Measurements from ENCODE around the gene CBY2. TPM values are rescaled to one million over a fixed set of nuclear protein-coding genes. Genes with fewer than 3 reads are reported as not detected.
A peak's percentile ranks its signal among the peaks of the same experiment; 100 is the strongest.

The CBY2 gene
- total RNA-seq, 4 donors from 2014 or later = not detected

DNA sequence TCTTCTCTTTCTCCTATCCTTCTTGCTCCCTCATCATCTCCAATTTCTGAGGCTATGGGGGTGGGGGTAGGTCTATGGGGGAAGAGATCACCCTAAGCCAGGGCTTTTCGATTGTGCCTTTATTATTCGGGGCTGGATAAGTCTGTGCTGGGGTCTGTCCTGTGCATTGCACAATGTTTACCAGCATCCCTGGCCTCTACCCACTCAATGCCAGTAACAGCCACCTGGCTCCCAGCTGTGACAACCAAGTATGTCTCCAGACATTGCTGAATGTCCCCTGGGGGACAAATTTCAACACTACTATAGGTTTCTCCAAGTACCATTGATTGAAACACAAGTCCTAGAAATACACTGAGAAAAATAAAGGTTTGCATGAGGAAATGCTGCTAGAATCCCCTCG is 13.2 kb downstream of the CBY2 start:
- intact Hi-C loops (cut with DNase I) = no loop called here
- H3K4me1 ChIP-seq = no peaks in the 10 kb centered on the region
- H3K9me3 ChIP-seq = peaks cover 0 to 12% (median 0%) of the 10 kb centered on the region in 4 donors
- H3K36me3 ChIP-seq = no peaks in the 10 kb centered on the region
- 90% methylated on average over 3 of the region's 3 CpGs for WGBS
- DNase-seq (ENCODE audit: extremely low spot score) = no peak
- no peak overlapping the region for H3K27ac ChIP-seq (replicated peaks in 1 of 4)
- TF ChIP-seq POLR2A (IDR thresholded peaks at IDR 0.05; ENCODE audit: low read depth) = no peak
- no peak for TF ChIP-seq POLR2AphosphoS5 (IDR thresholded peaks at IDR 0.05)
- TF ChIP-seq, protein P1, sequence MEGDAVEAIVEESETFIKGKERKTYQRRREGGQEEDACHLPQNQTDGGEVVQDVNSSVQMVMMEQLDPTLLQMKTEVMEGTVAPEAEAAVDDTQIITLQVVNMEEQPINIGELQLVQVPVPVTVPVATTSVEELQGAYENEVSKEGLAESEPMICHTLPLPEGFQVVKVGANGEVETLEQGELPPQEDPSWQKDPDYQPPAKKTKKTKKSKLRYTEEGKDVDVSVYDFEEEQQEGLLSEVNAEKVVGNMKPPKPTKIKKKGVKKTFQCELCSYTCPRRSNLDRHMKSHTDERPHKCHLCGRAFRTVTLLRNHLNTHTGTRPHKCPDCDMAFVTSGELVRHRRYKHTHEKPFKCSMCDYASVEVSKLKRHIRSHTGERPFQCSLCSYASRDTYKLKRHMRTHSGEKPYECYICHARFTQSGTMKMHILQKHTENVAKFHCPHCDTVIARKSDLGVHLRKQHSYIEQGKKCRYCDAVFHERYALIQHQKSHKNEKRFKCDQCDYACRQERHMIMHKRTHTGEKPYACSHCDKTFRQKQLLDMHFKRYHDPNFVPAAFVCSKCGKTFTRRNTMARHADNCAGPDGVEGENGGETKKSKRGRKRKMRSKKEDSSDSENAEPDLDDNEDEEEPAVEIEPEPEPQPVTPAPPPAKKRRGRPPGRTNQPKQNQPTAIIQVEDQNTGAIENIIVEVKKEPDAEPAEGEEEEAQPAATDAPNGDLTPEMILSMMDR (IDR thresholded peaks at IDR 0.05) = no peak
- no peak for TF ChIP-seq EP300 (IDR thresholded peaks at IDR 0.05)
- H3K27me3 ChIP-seq = no peaks in the 10 kb centered on the region
- H3K4me3 ChIP-seq = no peak overlapping the region

DNA sequence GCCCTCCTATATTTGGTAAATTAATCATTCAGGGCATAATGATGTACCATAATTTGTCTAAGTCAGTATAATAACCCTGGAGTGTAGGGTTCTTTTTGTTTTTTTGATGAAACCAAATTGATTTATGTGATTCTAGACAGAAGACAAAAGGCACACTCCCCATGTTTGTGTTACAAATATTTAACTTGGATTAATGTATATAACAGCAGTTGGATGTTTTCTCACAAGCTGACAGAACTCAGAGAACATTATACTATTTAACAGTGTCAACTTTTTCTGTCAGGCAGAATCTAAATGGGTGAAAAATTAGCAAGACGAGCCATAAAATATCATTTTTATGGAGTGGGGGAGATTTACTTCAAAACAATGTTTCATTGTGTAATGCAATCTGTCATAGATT is 15.2 kb downstream of the CBY2 start:
- DNase-seq (ENCODE audit: extremely low spot score) = no peak
- WGBS = 31% methylated on average over 1 of the region's 1 CpG
- Histone ChIP-seq H3K4me1 (no peaks in the 10 kb centered on the region), H3K36me3 (no peaks in the 10 kb centered on the region), H3K9me3 (peaks cover 0 to 12% (median 0%) of the 10 kb centered on the region in 4 donors), H3K27ac (replicated peaks in 1 of 4) (no peak overlapping the region), H3K4me3 (no peak overlapping the region), H3K27me3 (no peaks in the 10 kb centered on the region)
- intact Hi-C loops (cut with DNase I) = no loop called here
- no peak for TF ChIP-seq POLR2A (IDR thresholded peaks at IDR 0.05; ENCODE audit: low read depth)
- no peak for TF ChIP-seq POLR2AphosphoS5 (IDR thresholded peaks at IDR 0.05)
- TF ChIP-seq EP300 (IDR thresholded peaks at IDR 0.05) = no peak
- TF ChIP-seq, protein P1 (IDR thresholded peaks at IDR 0.05) = no peak

DNA sequence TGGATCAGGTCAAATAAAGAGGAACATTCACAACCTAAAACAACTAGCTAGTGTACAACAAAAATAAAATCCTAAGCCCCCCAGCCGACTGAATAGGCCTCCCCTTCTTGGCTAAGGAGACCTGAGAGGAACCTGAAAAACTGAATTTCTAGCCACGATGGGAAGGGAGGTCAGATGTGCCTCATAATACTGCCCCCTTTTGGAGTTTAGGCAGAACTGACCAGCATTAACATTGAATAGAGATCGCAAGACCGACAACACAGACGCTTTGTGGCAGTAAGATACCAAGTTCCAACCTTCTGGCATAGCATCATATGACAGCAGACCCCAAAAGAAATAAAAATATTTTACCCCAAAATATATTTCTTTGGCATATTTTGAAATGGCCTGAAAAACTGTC is 15.9 kb downstream of the CBY2 start:
- Histone ChIP-seq H3K4me1 (no peaks in the 10 kb centered on the region), H3K9me3 (peaks cover 0 to 6% (median 0%) of the 10 kb centered on the region in 4 donors), H3K27me3 (no peaks in the 10 kb centered on the region), H3K27ac (replicated peaks in 1 of 4) (no peak overlapping the region), H3K36me3 (no peaks in the 10 kb centered on the region), H3K4me3 (no peak overlapping the region)
- 77% methylated on average over 5 of the region's 5 CpGs for WGBS
- intact Hi-C loops (cut with DNase I) = no loop called here
- TF ChIP-seq, protein P1 (IDR thresholded peaks at IDR 0.05) = peak in 1 of 3 experiments; percentile 18
- no peak for TF ChIP-seq POLR2A (IDR thresholded peaks at IDR 0.05; ENCODE audit: low read depth)
- DNase-seq (ENCODE audit: extremely low spot score) = no peak

DNA sequence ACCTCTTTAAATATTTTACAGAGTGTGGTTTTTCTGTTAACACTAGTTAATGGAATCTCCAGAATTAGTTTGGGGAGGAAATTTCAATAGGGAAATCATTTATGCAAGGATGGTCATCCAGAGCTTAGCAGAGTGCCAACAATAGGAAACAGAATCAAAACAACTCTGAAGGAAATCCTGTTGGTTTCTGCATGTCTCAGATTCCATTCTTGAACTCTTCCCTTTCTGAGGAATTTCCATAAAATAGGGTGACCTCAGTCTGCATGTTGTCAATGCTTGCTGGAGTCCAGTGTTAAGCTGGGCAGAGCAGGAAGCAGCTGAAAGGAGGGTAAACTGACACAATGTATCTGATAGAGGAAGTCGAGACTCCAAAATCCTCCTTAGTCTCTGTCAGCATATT is 16.9 kb downstream of the CBY2 start:
- intact Hi-C loops (cut with DNase I) = no loop called here
- 60% methylated on average over 1 of the region's 1 CpG for WGBS
- Histone ChIP-seq H3K36me3 (no peaks in the 10 kb centered on the region), H3K27me3 (no peaks in the 10 kb centered on the region), H3K9me3 (no peaks in the 10 kb centered on the region), H3K27ac (replicated peaks in 1 of 4) (no peak overlapping the region), H3K4me1 (no peaks in the 10 kb centered on the region), H3K4me3 (no peak overlapping the region)
- TF ChIP-seq POLR2AphosphoS5 (IDR thresholded peaks at IDR 0.05) (no peak), EP300 (IDR thresholded peaks at IDR 0.05) (no peak), POLR2A (IDR thresholded peaks at IDR 0.05; ENCODE audit: low read depth) (no peak)
- DNase-seq (ENCODE audit: extremely low spot score) = peak; percentile 17

DNA sequence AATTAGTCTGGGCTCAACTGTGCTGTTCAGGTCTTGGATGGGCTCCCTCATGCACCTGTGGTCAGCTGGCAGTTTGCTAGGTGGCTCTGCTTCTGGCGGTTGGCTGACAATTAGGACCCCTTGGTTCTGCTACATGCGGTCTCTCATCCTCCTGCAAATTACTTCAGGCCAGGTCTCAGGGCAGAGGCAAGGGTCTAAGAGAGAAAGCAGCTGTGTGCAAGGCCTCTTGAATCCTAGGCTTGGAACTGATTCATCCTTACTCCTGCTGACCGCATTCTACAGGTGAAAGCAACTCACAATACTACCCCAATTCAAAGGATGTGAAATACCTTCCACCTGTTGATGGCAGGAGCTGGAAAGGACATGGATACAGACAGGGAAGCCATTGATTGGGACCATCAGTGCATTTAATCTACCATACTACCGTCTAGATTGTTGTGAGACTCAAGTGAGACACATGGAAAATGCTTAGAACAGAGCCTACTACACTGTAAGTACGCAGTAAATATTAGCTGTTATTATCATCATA is 19.1 kb downstream of the CBY2 start:
- peak; percentile 62 for DNase-seq (ENCODE audit: extremely low spot score)
- Histone ChIP-seq H3K4me1 (no peaks in the 10 kb centered on the region), H3K27me3 (no peaks in the 10 kb centered on the region), H3K9me3 (no peaks in the 10 kb centered on the region), H3K36me3 (no peaks in the 10 kb centered on the region), H3K4me3 (no peak overlapping the region), H3K27ac (replicated peaks in 1 of 4) (no peak overlapping the region)
- intact Hi-C loops (cut with DNase I) = no loop called here
- WGBS = 84% methylated on average over 5 of the region's 5 CpGs
- TF ChIP-seq POLR2AphosphoS5 (IDR thresholded peaks at IDR 0.05) = no peak
- TF ChIP-seq POLR2A (IDR thresholded peaks at IDR 0.05; ENCODE audit: low read depth) = no peak
- TF ChIP-seq EP300 (IDR thresholded peaks at IDR 0.05) = no peak
- TF ChIP-seq, protein P1 (IDR thresholded peaks at IDR 0.05) = no peak

Data from esophagus muscularis mucosa (tissue), 4 donors.